ENCODE measurements around the gene IRAK4.

The IRAK4 gene

GRCh38 chr12:43766291-43766690 lies 7.5 kb downstream of the IRAK4 start:
- DNase-seq (ENCODE audit: low spot score): no peak

- peak; percentile 48 for DNase-seq (ENCODE audit: low spot score)
Measured at GRCh38 chr12:43776498-43776897, 17.7 kb downstream of the IRAK4 start.

GRCh38 chr12:43786899-43787693 lies 28.3 kb downstream of the IRAK4 start:
- DNase-seq (ENCODE audit: low spot score): no peak

- DNase-seq (ENCODE audit: low spot score): peak; percentile 3
Measured at GRCh38 chr12:43789941-43790340, 31.2 kb downstream of the IRAK4 start.

GRCh38 chr12:43795716-43796280 lies 37.0 kb downstream of the IRAK4 start:
- DNase-seq (ENCODE audit: low spot score): no peak

- no peak for DNase-seq (ENCODE audit: low spot score)
Measured at GRCh38 chr12:43797561-43798217, 38.9 kb downstream of the IRAK4 start.

- peak; percentile 40 for DNase-seq (ENCODE audit: low spot score)
Measured at GRCh38 chr12:43805149-43805859, 46.6 kb downstream of the IRAK4 start.

GRCh38 chr12:43805860-43806736 lies 47.3 kb downstream of the IRAK4 start, which contains the start of gene TWF1:
TSS of gene TWF1 (minus strand) at chr12:43806317. CDS start at chr12:43806245, 72 bp downstream.
- DNase-seq (ENCODE audit: low spot score): peak; percentile 76

- no peak for DNase-seq (ENCODE audit: low spot score)
Measured at GRCh38 chr12:43806737-43807072, 48.0 kb downstream of the IRAK4 start.

- DNase-seq (ENCODE audit: low spot score): no peak
Measured at GRCh38 chr12:43807386-43807785, 48.6 kb downstream of the IRAK4 start.

- no peak for DNase-seq (ENCODE audit: low spot score)
Measured at GRCh38 chr12:43812057-43812456, 53.3 kb downstream of the IRAK4 start.

GRCh38 chr12:43812926-43813325 lies 54.2 kb downstream of the IRAK4 start:
- no peak for DNase-seq (ENCODE audit: low spot score)

- DNase-seq (ENCODE audit: low spot score): no peak
Measured at GRCh38 chr12:43815416-43815815, 56.7 kb downstream of the IRAK4 start.

GRCh38 chr12:43816168-43816567 lies 57.4 kb downstream of the IRAK4 start:
- peak; percentile 18 for DNase-seq (ENCODE audit: low spot score)

GRCh38 chr12:43824207-43824775 lies 65.5 kb downstream of the IRAK4 start:
- DNase-seq (ENCODE audit: low spot score): no peak

- no peak for DNase-seq (ENCODE audit: low spot score)
Measured at GRCh38 chr12:43826681-43827080, 67.9 kb downstream of the IRAK4 start.

GRCh38 chr12:43827093-43827492 lies 68.3 kb downstream of the IRAK4 start:
- no peak for DNase-seq (ENCODE audit: low spot score)

- DNase-seq (ENCODE audit: low spot score): no peak
Measured at GRCh38 chr12:43832463-43833168, 73.9 kb downstream of the IRAK4 start.

- DNase-seq (ENCODE audit: low spot score): peak; percentile 16
Measured at GRCh38 chr12:43835264-43835655, 76.5 kb downstream of the IRAK4 start.

GRCh38 chr12:43835656-43836474 lies 77.1 kb downstream of the IRAK4 start, which contains the start of gene TMEM117:
TSS of gene TMEM117 (plus strand) at chr12:43836081.
- DNase-seq (ENCODE audit: low spot score): peak; percentile 58

All from SW480 (cell line).